ENCODE measurements around the gene GALNT1.

The GALNT1 gene

DNA sequence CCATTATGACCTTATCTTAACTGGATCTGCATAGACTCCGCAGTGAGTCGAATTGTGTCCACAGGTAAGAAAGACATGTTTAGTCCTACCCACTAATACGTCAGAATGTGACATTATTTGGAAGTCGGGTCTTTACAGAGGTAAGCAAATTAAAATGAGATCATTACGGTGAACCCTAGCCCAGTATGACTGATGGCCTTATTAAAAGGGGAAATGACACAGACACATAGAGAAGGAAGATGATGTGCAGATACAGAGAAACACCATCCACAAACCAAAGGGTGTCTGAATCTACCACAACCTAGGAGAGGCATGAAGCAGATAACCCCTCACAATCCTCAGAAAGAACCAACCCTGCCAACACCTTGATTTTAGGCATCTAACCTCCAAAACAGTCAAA lies 135.6 kb downstream of the GALNT1 start:
- Histone ChIP-seq H3K4me3 (ENCODE audit: low read depth in 1 of 2, low read length in 2 of 2) (no peak overlapping the region), H3K27me3 (ENCODE audit: control insufficient read depth in 1 of 2, insufficient read depth in 2 of 2, low read length in 2 of 2) (no peaks in the 10 kb centered on the region), H3K4me1 (ENCODE audit: control insufficient read depth in 1 of 2, insufficient read depth in 2 of 2, low read length in 2 of 2) (no peaks in the 10 kb centered on the region), H3K36me3 (ENCODE audit: control insufficient read depth in 1 of 2, insufficient read depth in 2 of 2, low read length in 2 of 2) (peaks cover 3 to 4% of the 10 kb centered on the region in 2 donors), H3K9me3 (ENCODE audit: control insufficient read depth in 1 of 2, low read length in 2 of 2) (peaks cover 3 to 8% of the 10 kb centered on the region in 2 donors), H3K27ac (ENCODE audit: low read depth, low read length) (no peak overlapping the region), H3K9ac (ENCODE audit: low read depth in 1 of 2, low read length in 2 of 2) (no peak overlapping the region)

- no peaks in the 10 kb centered on the region for H3K36me3 ChIP-seq (ENCODE audit: control insufficient read depth in 1 of 2, insufficient read depth in 2 of 2, low read length in 2 of 2)
- H3K27ac ChIP-seq (ENCODE audit: low read depth, low read length), result no peak overlapping the region
- H3K9ac ChIP-seq (ENCODE audit: low read depth in 1 of 2, low read length in 2 of 2), result no peak overlapping the region
- H3K27me3 ChIP-seq (ENCODE audit: control insufficient read depth in 1 of 2, insufficient read depth in 2 of 2, low read length in 2 of 2), result no peaks in the 10 kb centered on the region
- no peak overlapping the region for H3K4me3 ChIP-seq (ENCODE audit: low read depth in 1 of 2, low read length in 2 of 2)
- H3K4me1 ChIP-seq (ENCODE audit: control insufficient read depth in 1 of 2, insufficient read depth in 2 of 2, low read length in 2 of 2), result no peaks in the 10 kb centered on the region
- peaks cover 3 to 8% of the 10 kb centered on the region in 2 donors for H3K9me3 ChIP-seq (ENCODE audit: control insufficient read depth in 1 of 2, low read length in 2 of 2)
Measured at GRCh38 chr18:35721431-35722081, 140.0 kb downstream of the GALNT1 start.

DNA sequence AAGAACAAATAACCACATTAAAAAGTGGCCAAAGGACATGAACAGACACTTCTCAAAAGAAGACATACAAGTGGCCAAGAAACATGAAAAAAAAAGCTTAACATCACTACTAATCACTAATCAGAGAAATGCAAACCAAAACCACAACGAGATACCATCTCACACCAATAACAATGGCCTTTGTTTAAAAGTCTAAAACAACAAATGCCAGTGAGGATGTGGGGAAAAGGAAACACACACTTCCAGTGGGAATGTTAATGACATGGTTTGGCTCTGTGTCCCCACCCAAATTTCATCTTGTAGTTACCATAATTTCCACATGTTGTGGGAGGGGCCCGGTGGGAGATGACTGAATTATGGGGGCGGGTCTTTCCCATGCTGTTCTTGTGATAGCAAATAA lies 147.1 kb downstream of the GALNT1 start:
- Histone ChIP-seq H3K9ac (ENCODE audit: low read depth in 1 of 2, low read length in 2 of 2) (no peak overlapping the region), H3K4me1 (ENCODE audit: control insufficient read depth in 1 of 2, insufficient read depth in 2 of 2, low read length in 2 of 2) (no peaks in the 10 kb centered on the region), H3K36me3 (ENCODE audit: control insufficient read depth in 1 of 2, insufficient read depth in 2 of 2, low read length in 2 of 2) (no peaks in the 10 kb centered on the region), H3K9me3 (ENCODE audit: control insufficient read depth in 1 of 2, low read length in 2 of 2) (peaks cover 0 to 5% of the 10 kb centered on the region in 2 donors), H3K27ac (ENCODE audit: low read depth, low read length) (no peak overlapping the region), H3K27me3 (ENCODE audit: control insufficient read depth in 1 of 2, insufficient read depth in 2 of 2, low read length in 2 of 2) (no peaks in the 10 kb centered on the region), H3K4me3 (ENCODE audit: low read depth in 1 of 2, low read length in 2 of 2) (no peak overlapping the region)

- H3K9ac ChIP-seq (ENCODE audit: low read depth in 1 of 2, low read length in 2 of 2), result no peak overlapping the region
- H3K4me3 ChIP-seq (ENCODE audit: low read depth in 1 of 2, low read length in 2 of 2), result no peak overlapping the region
- H3K36me3 ChIP-seq (ENCODE audit: control insufficient read depth in 1 of 2, insufficient read depth in 2 of 2, low read length in 2 of 2), result no peaks in the 10 kb centered on the region
- H3K4me1 ChIP-seq (ENCODE audit: control insufficient read depth in 1 of 2, insufficient read depth in 2 of 2, low read length in 2 of 2), result no peaks in the 10 kb centered on the region
- peaks cover 0 to 5% of the 10 kb centered on the region in 2 donors for H3K9me3 ChIP-seq (ENCODE audit: control insufficient read depth in 1 of 2, low read length in 2 of 2)
- H3K27me3 ChIP-seq (ENCODE audit: control insufficient read depth in 1 of 2, insufficient read depth in 2 of 2, low read length in 2 of 2), result no peaks in the 10 kb centered on the region
- no peak overlapping the region for H3K27ac ChIP-seq (ENCODE audit: low read depth, low read length)
Measured at GRCh38 chr18:35729991-35730668, 148.6 kb downstream of the GALNT1 start.

DNA sequence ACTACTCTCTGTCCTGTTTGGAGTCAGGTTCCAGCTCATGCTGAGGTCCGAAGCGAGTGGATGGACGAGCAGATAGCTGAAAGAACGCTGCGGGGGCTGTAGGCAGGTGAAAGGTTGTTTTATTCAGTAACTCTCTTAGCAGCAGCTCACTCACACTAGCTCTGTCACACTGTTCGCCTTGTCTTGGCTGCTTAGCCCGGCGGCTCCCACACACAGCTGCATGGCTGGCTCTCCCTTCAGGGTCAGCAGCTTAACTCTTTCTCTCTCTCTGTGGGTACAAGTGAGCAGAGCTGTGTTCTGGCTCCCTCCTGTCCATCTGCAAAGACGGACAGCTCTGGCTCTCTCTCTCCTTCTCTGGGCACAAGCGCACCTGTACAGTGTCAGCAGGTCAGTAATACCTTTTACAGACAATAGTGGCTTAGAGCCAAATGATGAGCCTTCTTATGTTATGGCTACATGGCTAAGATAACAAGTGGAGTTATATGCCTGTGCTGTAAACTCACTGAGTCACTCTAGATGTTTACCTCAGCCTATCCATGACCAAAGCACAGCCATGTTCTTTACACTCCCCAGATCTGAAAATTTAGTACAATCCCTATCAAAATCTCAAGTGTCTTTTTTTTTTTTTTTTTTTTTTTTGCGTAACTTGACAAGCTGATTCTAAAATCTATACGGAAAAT lies 149.3 kb downstream of the GALNT1 start:
- Histone ChIP-seq H3K36me3 (ENCODE audit: control insufficient read depth in 1 of 2, insufficient read depth in 2 of 2, low read length in 2 of 2) (no peaks in the 10 kb centered on the region), H3K4me3 (ENCODE audit: low read depth in 1 of 2, low read length in 2 of 2) (no peak overlapping the region), H3K9me3 (ENCODE audit: control insufficient read depth in 1 of 2, low read length in 2 of 2) (peaks cover 0 to 5% of the 10 kb centered on the region in 2 donors), H3K27ac (ENCODE audit: low read depth, low read length) (no peak overlapping the region), H3K9ac (ENCODE audit: low read depth in 1 of 2, low read length in 2 of 2) (no peak overlapping the region), H3K4me1 (ENCODE audit: control insufficient read depth in 1 of 2, insufficient read depth in 2 of 2, low read length in 2 of 2) (no peaks in the 10 kb centered on the region), H3K27me3 (ENCODE audit: control insufficient read depth in 1 of 2, insufficient read depth in 2 of 2, low read length in 2 of 2) (no peaks in the 10 kb centered on the region)

DNA sequence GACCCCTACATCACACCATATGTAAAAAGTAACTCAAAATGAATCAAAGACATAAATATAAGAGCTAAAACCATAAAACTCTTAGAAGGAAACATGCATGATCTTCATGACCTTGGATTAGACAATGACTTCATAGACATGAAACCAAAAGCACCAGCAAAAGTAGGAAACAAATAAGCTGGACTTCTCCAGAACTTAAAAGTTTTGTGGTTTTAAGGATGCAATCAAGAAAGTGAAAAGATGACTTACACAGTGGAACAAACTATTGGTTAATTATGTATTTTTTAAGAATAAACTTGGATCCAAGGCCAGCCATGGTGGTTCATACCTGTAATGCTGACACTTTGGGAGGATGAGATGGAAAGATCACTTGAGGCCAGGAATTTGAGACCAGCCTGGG lies 150.2 kb downstream of the GALNT1 start:
- Histone ChIP-seq H3K9ac (ENCODE audit: low read depth in 1 of 2, low read length in 2 of 2) (no peak overlapping the region), H3K27me3 (ENCODE audit: control insufficient read depth in 1 of 2, insufficient read depth in 2 of 2, low read length in 2 of 2) (no peaks in the 10 kb centered on the region), H3K27ac (ENCODE audit: low read depth, low read length) (no peak overlapping the region), H3K4me1 (ENCODE audit: control insufficient read depth in 1 of 2, insufficient read depth in 2 of 2, low read length in 2 of 2) (no peaks in the 10 kb centered on the region), H3K36me3 (ENCODE audit: control insufficient read depth in 1 of 2, insufficient read depth in 2 of 2, low read length in 2 of 2) (no peaks in the 10 kb centered on the region), H3K4me3 (ENCODE audit: low read depth in 1 of 2, low read length in 2 of 2) (no peak overlapping the region), H3K9me3 (ENCODE audit: control insufficient read depth in 1 of 2, low read length in 2 of 2) (peaks cover 0 to 5% of the 10 kb centered on the region in 2 donors)

DNA sequence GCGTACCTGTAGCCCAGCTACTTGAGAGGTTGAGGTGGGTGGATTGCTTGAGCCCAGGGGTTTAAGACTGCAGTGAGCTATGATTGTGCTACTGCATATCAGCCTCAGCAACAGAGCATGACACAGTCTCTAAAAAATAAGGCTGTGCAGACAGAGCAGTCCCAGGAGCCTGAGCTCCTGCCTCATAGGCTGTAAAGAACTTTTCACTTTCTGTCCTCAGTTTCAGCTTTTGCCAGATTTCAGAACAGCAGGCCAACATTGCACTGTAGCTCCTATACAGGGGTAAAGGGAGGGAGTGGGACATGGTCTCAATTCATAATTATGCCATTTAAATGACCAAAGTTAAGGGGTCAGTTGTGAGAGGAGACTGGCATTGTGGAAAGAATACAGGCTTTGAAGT lies 150.6 kb downstream of the GALNT1 start:
- no peaks in the 10 kb centered on the region for H3K36me3 ChIP-seq (ENCODE audit: control insufficient read depth in 1 of 2, insufficient read depth in 2 of 2, low read length in 2 of 2)
- no peak overlapping the region for H3K4me3 ChIP-seq (ENCODE audit: low read depth in 1 of 2, low read length in 2 of 2)
- no peak overlapping the region for H3K9ac ChIP-seq (ENCODE audit: low read depth in 1 of 2, low read length in 2 of 2)
- no peaks in the 10 kb centered on the region for H3K4me1 ChIP-seq (ENCODE audit: control insufficient read depth in 1 of 2, insufficient read depth in 2 of 2, low read length in 2 of 2)
- H3K27me3 ChIP-seq (ENCODE audit: control insufficient read depth in 1 of 2, insufficient read depth in 2 of 2, low read length in 2 of 2), result no peaks in the 10 kb centered on the region
- H3K9me3 ChIP-seq (ENCODE audit: control insufficient read depth in 1 of 2, low read length in 2 of 2), result peaks cover 0 to 5% of the 10 kb centered on the region in 2 donors
- H3K27ac ChIP-seq (ENCODE audit: low read depth, low read length), result no peak overlapping the region

- H3K9me3 ChIP-seq (ENCODE audit: control insufficient read depth in 1 of 2, low read length in 2 of 2), result peaks cover 0 to 5% of the 10 kb centered on the region in 2 donors
- H3K36me3 ChIP-seq (ENCODE audit: control insufficient read depth in 1 of 2, insufficient read depth in 2 of 2, low read length in 2 of 2), result no peaks in the 10 kb centered on the region
- no peak overlapping the region for H3K27ac ChIP-seq (ENCODE audit: low read depth, low read length)
- H3K27me3 ChIP-seq (ENCODE audit: control insufficient read depth in 1 of 2, insufficient read depth in 2 of 2, low read length in 2 of 2), result no peaks in the 10 kb centered on the region
- H3K4me1 ChIP-seq (ENCODE audit: control insufficient read depth in 1 of 2, insufficient read depth in 2 of 2, low read length in 2 of 2), result no peaks in the 10 kb centered on the region
- H3K9ac ChIP-seq (ENCODE audit: low read depth in 1 of 2, low read length in 2 of 2), result no peak overlapping the region
- H3K4me3 ChIP-seq (ENCODE audit: low read depth in 1 of 2, low read length in 2 of 2), result no peak overlapping the region
Measured at GRCh38 chr18:35732636-35733035, 151.1 kb downstream of the GALNT1 start.

DNA sequence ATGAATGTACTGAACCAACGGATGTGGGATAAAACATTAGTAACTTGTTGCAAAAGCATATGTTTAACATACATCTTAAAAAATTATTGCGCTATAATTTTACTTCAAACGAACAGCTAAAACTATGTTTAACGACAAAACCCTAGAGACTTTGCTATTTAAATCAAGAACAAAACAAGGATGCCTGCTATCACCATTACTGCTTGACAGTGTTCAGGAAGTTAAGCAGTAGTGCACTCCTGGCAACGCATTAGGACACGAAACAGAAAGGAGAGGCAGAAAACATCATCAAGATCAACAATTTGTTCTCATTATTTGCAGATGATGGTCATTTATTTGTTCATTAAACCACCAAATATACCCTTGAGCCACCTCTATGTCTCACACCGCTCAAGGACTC lies 151.9 kb downstream of the GALNT1 start:
- Histone ChIP-seq H3K9ac (ENCODE audit: low read depth in 1 of 2, low read length in 2 of 2) (no peak overlapping the region), H3K27me3 (ENCODE audit: control insufficient read depth in 1 of 2, insufficient read depth in 2 of 2, low read length in 2 of 2) (no peaks in the 10 kb centered on the region), H3K4me3 (ENCODE audit: low read depth in 1 of 2, low read length in 2 of 2) (no peak overlapping the region), H3K9me3 (ENCODE audit: control insufficient read depth in 1 of 2, low read length in 2 of 2) (peaks cover under 1 to 5% of the 10 kb centered on the region in 2 donors), H3K36me3 (ENCODE audit: control insufficient read depth in 1 of 2, insufficient read depth in 2 of 2, low read length in 2 of 2) (no peaks in the 10 kb centered on the region), H3K27ac (ENCODE audit: low read depth, low read length) (no peak overlapping the region), H3K4me1 (ENCODE audit: control insufficient read depth in 1 of 2, insufficient read depth in 2 of 2, low read length in 2 of 2) (no peaks in the 10 kb centered on the region)

GRCh38 chr18:35736696-35737095 lies 155.2 kb downstream of the GALNT1 start:
- Histone ChIP-seq H3K9me3 (ENCODE audit: control insufficient read depth in 1 of 2, low read length in 2 of 2) (peaks cover 0 to 3% of the 10 kb centered on the region in 2 donors), H3K27ac (ENCODE audit: low read depth, low read length) (no peak overlapping the region), H3K4me1 (ENCODE audit: control insufficient read depth in 1 of 2, insufficient read depth in 2 of 2, low read length in 2 of 2) (no peaks in the 10 kb centered on the region), H3K9ac (ENCODE audit: low read depth in 1 of 2, low read length in 2 of 2) (no peak overlapping the region), H3K4me3 (ENCODE audit: low read depth in 1 of 2, low read length in 2 of 2) (no peak overlapping the region), H3K36me3 (ENCODE audit: control insufficient read depth in 1 of 2, insufficient read depth in 2 of 2, low read length in 2 of 2) (no peaks in the 10 kb centered on the region), H3K27me3 (ENCODE audit: control insufficient read depth in 1 of 2, insufficient read depth in 2 of 2, low read length in 2 of 2) (no peaks in the 10 kb centered on the region)

All from duodenal mucosa (tissue), 2 donors.